Cerebellar nuclear complex (tissue), 1 donor: ENCODE measurements around the gene GAN.

ENCODE experiments used
- DNase-seq, 2 experiments: peaks; one replicate each; lab custom pipeline; 2025; lab: John Stamatoyannopoulos, UW

GAN gene

GRCh38 chr16:81431554-81432353, 117.0 kb downstream of the GAN start:
- DNase-seq: no peak

- no peak for DNase-seq
These were observed 118.3 kb downstream of the GAN start for GRCh38 chr16:81432937-81433557.

GRCh38 chr16:81435103-81435502, 120.3 kb downstream of the GAN start:
- DNase-seq: no peak

GRCh38 chr16:81435567-81435966, 120.8 kb downstream of the GAN start:
- no peak for DNase-seq

GRCh38 chr16:81436386-81436785, 121.6 kb downstream of the GAN start:
- no peak for DNase-seq

GRCh38 chr16:81437865-81438264, 123.1 kb downstream of the GAN start:
- no peak for DNase-seq
